GM12878 (cell line): Measurements from ENCODE around the gene TMEM178A. TPM values are rescaled to one million over a fixed set of nuclear protein-coding genes. Genes with fewer than 3 reads are reported as not detected.

Experiments used
- ATAC-seq: fragments of 200-7000 bp; cut with Tn5 transposase; 3 replicates; pipeline ENCODE4 v1.9.1; 2020; ENCODE audit warnings: mild to moderate bottlenecking, moderate library complexity
- Bru-seq: library from RNA; stranded (reverse); fragments of 400-500 nt; gene quantifications from one replicate; lab custom pipeline; 2021; lab: Mats Ljungman, UMichigan
- BruChase-seq, 2 experiments: library from RNA; stranded (reverse); fragments of 400-500 nt; gene quantifications; one replicate each; lab custom pipeline; 2021; lab: Mats Ljungman, UMichigan
- BruUV-seq: library from RNA; stranded (reverse); fragments of 400-500 nt; replicated peaks from 2 replicates; lab custom pipeline; 2021; lab: Mats Ljungman, UMichigan
- CTCF ChIA-PET: fragments of 300-600 bp; sonication (Branson Sonifier 250); formaldehyde crosslinking; extraction: SDS; loops from one replicate; lab custom pipeline; 2021; ENCODE audit warnings: inconsistent platforms; lab: Yijun Ruan, JAX
- POLR2A ChIA-PET: fragments of 350-600 bp; formaldehyde crosslinking; extraction: SDS; loops from one replicate; lab custom pipeline; 2021; ENCODE audit warnings: inconsistent platforms; lab: Charles Lee
- RAD21 ChIA-PET: fragments of 300-600 bp; sonication (Branson Sonifier 250); formaldehyde crosslinking; loops from one replicate; lab custom pipeline; 2023; ENCODE audit warnings: antibody characterized with exemption; ENCODE audit not compliant: unreplicated experiment; lab: Charles Lee
- SMC1A ChIA-PET: fragments of 300-600 bp; sonication (Branson Sonifier 250); formaldehyde crosslinking; loops from one replicate; lab custom pipeline; 2023; ENCODE audit not compliant: unreplicated experiment, uncharacterized antibody; lab: Charles Lee
- DNase-seq: peaks from one replicate; pipeline ENCODE4 v3.0.0-alpha.2; 2011; ENCODE audit warnings: low read depth, low spot score
- FAIRE-seq: peaks from 3 replicates; lab custom pipeline; 2011; peaks lifted over from hg19 to GRCh38; lab: Jason Lieb, UNC
- H2AFZ ChIP-seq: 2 replicates; pipeline ENCODE4 v1.6.0; 2011; ENCODE audit warnings: low read depth, low read length, control low read depth; ENCODE audit not compliant: control insufficient read depth
- H3K27ac ChIP-seq: 2 replicates; pipeline ENCODE4 v1.5.1; 2011; ENCODE audit warnings: control low read depth; ENCODE audit not compliant: control insufficient read depth, insufficient read depth
- H3K27me3 ChIP-seq, 2 experiments: replicated peaks in 1 of 2; 2 replicates each; pipeline versions ENCODE4 v1.6.0 to v1.6.1; 2011; ENCODE audit warnings: low read length in 1 of 2; ENCODE audit not compliant: control insufficient read depth in 2 of 2, insufficient read depth in 2 of 2
- H3K36me3 ChIP-seq, 2 experiments: 2 replicates each; pipeline ENCODE4 v1.5.1; 2011; ENCODE audit warnings: low read length in 1 of 2; ENCODE audit not compliant: control insufficient read depth in 2 of 2, insufficient read depth in 2 of 2
- H3K4me1 ChIP-seq: 2 replicates; pipeline ENCODE4 v1.6.1; 2011; ENCODE audit warnings: mild to moderate bottlenecking, low read length, moderate library complexity, mixed read lengths; ENCODE audit not compliant: control insufficient read depth, insufficient read depth
- H3K4me2 ChIP-seq: 2 replicates; pipeline ENCODE4 v1.6.0; 2011; ENCODE audit warnings: control low read depth; ENCODE audit not compliant: control insufficient read depth, insufficient read depth
- H3K4me3 ChIP-seq: fragments of 200-600 bp; sonication (generic); 2 replicates; pipeline ENCODE4 v1.5.1; 2016
- H3K79me2 ChIP-seq: 2 replicates; pipeline ENCODE4 v1.6.0; 2011; ENCODE audit warnings: low read length; ENCODE audit not compliant: control insufficient read depth, insufficient read depth
- H3K9ac ChIP-seq: 2 replicates; pipeline ENCODE4 v1.8.0; 2011; ENCODE audit warnings: low read length, control low read depth, mixed read lengths; ENCODE audit not compliant: control insufficient read depth, insufficient read depth
- H3K9me3 ChIP-seq: replicated peaks from 3 replicates; pipeline ENCODE4 v1.5.1; 2011; ENCODE audit warnings: mild to moderate bottlenecking, low read length; ENCODE audit not compliant: control insufficient read depth, insufficient read depth
- H4K20me1 ChIP-seq: 2 replicates; pipeline ENCODE4 v1.6.0; 2011; ENCODE audit not compliant: control insufficient read depth, insufficient read depth
- SUZ12 ChIP-seq: fragments of 200-600 bp; sonication (generic); IDR thresholded peaks from one replicate; pipeline ENCODE4 v1.6.1; 2018; ENCODE audit warnings: antibody characterized with exemption, mild to moderate bottlenecking; ENCODE audit not compliant: unreplicated experiment
- WGBS: methylation state at CpG from one replicate; pipeline ENCODE4 v1.1.6; 2016; ENCODE audit warnings: low lambda C conversion rate; ENCODE audit not compliant: insufficient replicate concordance, insufficient coverage; ENCODE audit errors: missing lambda C conversion rate; 5-methylcytosine and 5-hydroxymethylcytosine counted together
- in situ Hi-C: fragments of 300-500 bp; cut with MboI; formaldehyde crosslinking; loops from 9 replicates; pipeline ENCODE4 v1.14.3; 2018; ENCODE audit warnings: mixed read lengths
- intact Hi-C: fragments of 100-400 bp; cut with micrococcal nuclease; formaldehyde crosslinking; loops from one replicate; pipeline ENCODE4 v1.14.2; 2022; ENCODE audit not compliant: unreplicated experiment
- long read RNA-seq, 2 experiments: library from polyadenylated mRNA; unstranded; transcript quantifications; one replicate each; pipeline ENCODE4 v2.0.0, GENCODE V29; 2019 to 2020
- polyA minus RNA-seq, 3 experiments: library from RNA; depleted of rRNA, polyadenylated mRNA; stranded (reverse); fragments of >200 nt; gene quantifications; 2 replicates each; pipeline ENCODE4 v1.2.3, GENCODE V29; 2011
- polyA plus RNA-seq, 11 experiments: library from polyadenylated mRNA; depleted of rRNA in 4 of 11; unstranded in 6 of 11; stranded (reverse) in 5 of 11; fragments of >200 nt; fragmentation: Nextera tagmentation in 4 of 11; fragmentation: Illumina TruSeq in 1 of 11; extraction: Ambion mirVana in 4 of 11; extraction: Trizol in 1 of 11; gene quantifications; 1 replicate in 1 of 11; 2 replicates in 10 of 11; pipeline versions ENCODE4 v1.2.1 to v1.2.3, GENCODE V29; 2011 to 2016; ENCODE audit warnings: inconsistent platforms in 2 of 11, missing spikeins in 2 of 11, low read depth in 1 of 11
- total RNA-seq, 4 experiments: library from RNA; depleted of rRNA in 3 of 4; stranded (reverse); fragments of >200 nt in 3 of 4; fragmentation: Illumina TruSeq in 1 of 4; extraction: Trizol in 1 of 4; gene quantifications; 2 replicates each; pipeline versions ENCODE4 v1.2.1 to v1.2.3, GENCODE V29; 2013 to 2021
- TF ChIP-seq, protein P1 (sequence below): IDR thresholded peaks from 2 replicates; pipeline ENCODE4 v1.6.1; 2012; ENCODE audit warnings: mild to moderate bottlenecking, low read depth, low read length

TMEM178A gene
- 1.1 and 2.8 TPM in 2 replicates for total RNA-seq (2013; cell fraction: nucleolus; rRNA removed)
- total RNA-seq (2014; rRNA removed) (not detected in 2 replicates), total RNA-seq (2014; rRNA removed; fragmentation: Illumina TruSeq; extraction: Trizol) (not detected in 2 replicates), total RNA-seq (2021) (not detected in 2 replicates), polyA plus RNA-seq (2011; rRNA removed) (not detected in 2 replicates), polyA plus RNA-seq (2014; fragmentation: Illumina TruSeq; extraction: Trizol) (not detected in 2 replicates), polyA plus RNA-seq (2014; fragmentation: Nextera tagmentation; extraction: Ambion mirVana) (not detected), polyA plus RNA-seq (2014; rRNA removed) (not detected in 2 replicates), polyA plus RNA-seq (2016; fragmentation: Nextera tagmentation; extraction: Ambion mirVana) (not detected), polyA minus RNA-seq (2011; rRNA and poly(A)+ RNA removed) (not detected in 2 replicates), Bru-seq, nascent RNA (percentile 13 among the genes with signal in this experiment), BruChase-seq, experiment 1, labeled RNA remaining after a 6-hour chase (percentile 15 among the genes with signal in this experiment), BruChase-seq, experiment 2, labeled RNA remaining after a 2-hour chase (percentile 17 among the genes with signal in this experiment)
- polyA plus RNA-seq (2011; ENCODE audit: low read depth) = 0.46 TPM
- not detected in 2 replicates for polyA plus RNA-seq (2011; cell fraction: cytosol; rRNA removed)
- 0.16 and 0.36 TPM in 2 replicates for polyA plus RNA-seq (2011; cell fraction: nucleus; rRNA removed)
- polyA plus RNA-seq (2012) = 0.58 and 0.66 TPM in 2 replicates
- polyA minus RNA-seq (2011; cell fraction: cytosol; rRNA and poly(A)+ RNA removed) = not detected in 2 replicates
- polyA minus RNA-seq (2011; cell fraction: nucleus; rRNA and poly(A)+ RNA removed) = not detected in 2 replicates
- long read RNA-seq, experiment 1 = 0 reads
- long read RNA-seq, experiment 2 = 0 reads

DNA sequence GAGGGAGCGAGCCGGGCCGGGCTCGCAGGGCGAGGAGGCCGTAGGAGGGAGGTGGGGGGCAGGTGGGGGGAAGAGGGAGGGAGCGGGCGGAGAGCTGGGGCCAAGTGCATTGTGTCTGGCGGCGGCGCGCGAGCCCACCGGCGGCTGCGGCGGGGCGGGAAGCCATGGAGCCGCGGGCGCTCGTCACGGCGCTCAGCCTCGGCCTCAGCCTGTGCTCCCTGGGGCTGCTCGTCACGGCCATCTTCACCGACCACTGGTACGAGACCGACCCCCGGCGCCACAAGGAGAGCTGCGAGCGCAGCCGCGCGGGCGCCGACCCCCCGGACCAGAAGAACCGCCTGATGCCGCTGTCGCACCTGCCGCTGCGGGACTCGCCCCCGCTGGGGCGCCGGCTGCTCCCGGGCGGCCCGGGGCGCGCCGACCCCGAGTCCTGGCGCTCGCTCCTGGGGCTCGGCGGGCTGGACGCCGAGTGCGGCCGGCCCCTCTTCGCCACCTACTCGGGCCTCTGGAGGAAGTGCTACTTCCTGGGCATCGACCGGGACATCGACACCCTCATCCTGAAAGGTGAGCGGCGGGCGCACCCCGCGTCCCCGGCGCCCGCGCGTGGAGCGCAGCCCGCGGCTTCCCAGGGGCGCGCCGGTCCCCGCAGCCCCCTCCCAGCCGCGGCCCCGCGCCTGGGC lies at the start of gene TMEM178A:
Gene TMEM178A (plus strand): TSS at position 107 of the 680 bp plus-strand sequence. CDS start 58 bp downstream, at position 165.
- peaks cover 4 to 21% of the 10 kb centered on the region in 2 experiments; a peak in 3 of 4 replicates for H3K27me3 ChIP-seq
- ChIA-PET SMC1A (no interaction called here), POLR2A (no interaction called here), CTCF (no interaction called here), RAD21 (no interaction called here)
- no peak within 1 kb of the TSS for H2AFZ ChIP-seq
- DNase-seq (no peak), FAIRE-seq (no peak), ATAC-seq (no peak)
- in situ Hi-C loops = no loop called here
- no peaks in the 10 kb centered on the region for H3K79me2 ChIP-seq
- intact Hi-C loops = no loop called here
- no peak within 1 kb of the TSS for H3K9ac ChIP-seq
- no peaks in the 10 kb centered on the region for H3K36me3 ChIP-seq
- H3K4me3 ChIP-seq = no peak within 1 kb of the TSS
- H3K9me3 ChIP-seq = no peaks in the 10 kb centered on the region
- TF ChIP-seq SUZ12 = peak; percentile 95
- TF ChIP-seq, protein P1, sequence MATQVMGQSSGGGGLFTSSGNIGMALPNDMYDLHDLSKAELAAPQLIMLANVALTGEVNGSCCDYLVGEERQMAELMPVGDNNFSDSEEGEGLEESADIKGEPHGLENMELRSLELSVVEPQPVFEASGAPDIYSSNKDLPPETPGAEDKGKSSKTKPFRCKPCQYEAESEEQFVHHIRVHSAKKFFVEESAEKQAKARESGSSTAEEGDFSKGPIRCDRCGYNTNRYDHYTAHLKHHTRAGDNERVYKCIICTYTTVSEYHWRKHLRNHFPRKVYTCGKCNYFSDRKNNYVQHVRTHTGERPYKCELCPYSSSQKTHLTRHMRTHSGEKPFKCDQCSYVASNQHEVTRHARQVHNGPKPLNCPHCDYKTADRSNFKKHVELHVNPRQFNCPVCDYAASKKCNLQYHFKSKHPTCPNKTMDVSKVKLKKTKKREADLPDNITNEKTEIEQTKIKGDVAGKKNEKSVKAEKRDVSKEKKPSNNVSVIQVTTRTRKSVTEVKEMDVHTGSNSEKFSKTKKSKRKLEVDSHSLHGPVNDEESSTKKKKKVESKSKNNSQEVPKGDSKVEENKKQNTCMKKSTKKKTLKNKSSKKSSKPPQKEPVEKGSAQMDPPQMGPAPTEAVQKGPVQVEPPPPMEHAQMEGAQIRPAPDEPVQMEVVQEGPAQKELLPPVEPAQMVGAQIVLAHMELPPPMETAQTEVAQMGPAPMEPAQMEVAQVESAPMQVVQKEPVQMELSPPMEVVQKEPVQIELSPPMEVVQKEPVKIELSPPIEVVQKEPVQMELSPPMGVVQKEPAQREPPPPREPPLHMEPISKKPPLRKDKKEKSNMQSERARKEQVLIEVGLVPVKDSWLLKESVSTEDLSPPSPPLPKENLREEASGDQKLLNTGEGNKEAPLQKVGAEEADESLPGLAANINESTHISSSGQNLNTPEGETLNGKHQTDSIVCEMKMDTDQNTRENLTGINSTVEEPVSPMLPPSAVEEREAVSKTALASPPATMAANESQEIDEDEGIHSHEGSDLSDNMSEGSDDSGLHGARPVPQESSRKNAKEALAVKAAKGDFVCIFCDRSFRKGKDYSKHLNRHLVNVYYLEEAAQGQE = no peak
- no peaks in the 10 kb centered on the region for H3K4me1 ChIP-seq
- H3K27ac ChIP-seq = no peak within 1 kb of the TSS
- H3K4me2 ChIP-seq = peak within 1 kb of the TSS; percentile 3; the same call in 1 of the 2 replicates
- no peaks in the 10 kb centered on the region for H4K20me1 ChIP-seq
- no TSS peak for BruUV-seq
- 7% methylated on average over 59 of the region's 90 CpGs for WGBS
